Lower leg skin (tissue), 4 donors: ENCODE results near the gene LDLRAD3. TPM values are rescaled to one million over a fixed set of nuclear protein-coding genes. Genes with fewer than 3 reads are reported as not detected.

Experiments
- DNase-seq, 2 donors: peaks; one replicate each; pipeline ENCODE4 v3.0.0-alpha.2; 2019; ENCODE audit warnings: low spot score in 2 of 2
- H3K4me3 ChIP-seq: fragments of 200-600 bp; sonication (generic); 2 replicates; pipeline ENCODE4 v1.5.1; 2017; ENCODE audit warnings: mild to moderate bottlenecking, low read depth; ENCODE audit not compliant: poor library complexity, severe bottlenecking
- POLR2A ChIP-seq, 2 donors: fragments of 450-650 bp; IDR thresholded peaks; one replicate each; pipeline ENCODE4 v1.6.1; 2016 to 2017; ENCODE audit warnings: antibody characterized with exemption in 2 of 2, mild to moderate bottlenecking in 1 of 2, moderate library complexity in 1 of 2
- WGBS, 2 donors: methylation state at CpG; one replicate each; pipeline ENCODE4 v1.1.5; 2018; 5-methylcytosine and 5-hydroxymethylcytosine counted together
- intact Hi-C: fragments of 100-400 bp; cut with DNase I; formaldehyde crosslinking; loops from one replicate; pipeline ENCODE4 v1.15.0; 2023; ENCODE audit warnings: low total_unique reads
- total RNA-seq, 4 donors: library from RNA; depleted of rRNA; stranded (reverse); fragments of >200 nt; gene quantifications; one replicate each; pipeline ENCODE4 v1.1.0, GENCODE V29; 2016
- TF ChIP-seq, protein P1 (sequence below), 3 donors: fragments of 450-650 bp; IDR thresholded peaks; one replicate each; pipeline ENCODE4 v1.5.1; 2016; ENCODE audit warnings: antibody characterized with exemption in 3 of 3, mild to moderate bottlenecking in 3 of 3, moderate library complexity in 2 of 3

Gene LDLRAD3
- total RNA-seq, 4 donors from 2014 or later = 18.6 to 42.6 (median 25.5) TPM

GRCh38 chr11:36201411-36201810 lies 257.5 kb downstream of the LDLRAD3 start:
- no peak for DNase-seq
- no peak overlapping the region for H3K4me3 ChIP-seq
- intact Hi-C loops = no loop called here
- 90 to 93% methylated on average over 3 of the region's 3 CpGs for WGBS, 2 donors
- no peak for TF ChIP-seq POLR2A (IDR thresholded peaks at IDR 0.05)
- TF ChIP-seq, protein P1, sequence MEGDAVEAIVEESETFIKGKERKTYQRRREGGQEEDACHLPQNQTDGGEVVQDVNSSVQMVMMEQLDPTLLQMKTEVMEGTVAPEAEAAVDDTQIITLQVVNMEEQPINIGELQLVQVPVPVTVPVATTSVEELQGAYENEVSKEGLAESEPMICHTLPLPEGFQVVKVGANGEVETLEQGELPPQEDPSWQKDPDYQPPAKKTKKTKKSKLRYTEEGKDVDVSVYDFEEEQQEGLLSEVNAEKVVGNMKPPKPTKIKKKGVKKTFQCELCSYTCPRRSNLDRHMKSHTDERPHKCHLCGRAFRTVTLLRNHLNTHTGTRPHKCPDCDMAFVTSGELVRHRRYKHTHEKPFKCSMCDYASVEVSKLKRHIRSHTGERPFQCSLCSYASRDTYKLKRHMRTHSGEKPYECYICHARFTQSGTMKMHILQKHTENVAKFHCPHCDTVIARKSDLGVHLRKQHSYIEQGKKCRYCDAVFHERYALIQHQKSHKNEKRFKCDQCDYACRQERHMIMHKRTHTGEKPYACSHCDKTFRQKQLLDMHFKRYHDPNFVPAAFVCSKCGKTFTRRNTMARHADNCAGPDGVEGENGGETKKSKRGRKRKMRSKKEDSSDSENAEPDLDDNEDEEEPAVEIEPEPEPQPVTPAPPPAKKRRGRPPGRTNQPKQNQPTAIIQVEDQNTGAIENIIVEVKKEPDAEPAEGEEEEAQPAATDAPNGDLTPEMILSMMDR (IDR thresholded peaks at IDR 0.05) = no peak

GRCh38 chr11:36205536-36205935 lies 261.7 kb downstream of the LDLRAD3 start:
- TF ChIP-seq, protein P1 (IDR thresholded peaks at IDR 0.05) = no peak
- TF ChIP-seq POLR2A (IDR thresholded peaks at IDR 0.05) = no peak
- 92 to 95% methylated on average over 3 of the region's 3 CpGs for WGBS, 2 donors
- no peak for DNase-seq
- no peak overlapping the region for H3K4me3 ChIP-seq
- intact Hi-C loops = no loop called here

GRCh38 chr11:36210529-36210928 lies 266.7 kb downstream of the LDLRAD3 start:
- intact Hi-C loops = no loop called here
- no peak for TF ChIP-seq POLR2A (IDR thresholded peaks at IDR 0.05)
- TF ChIP-seq, protein P1 (IDR thresholded peaks at IDR 0.05) = no peak
- 51 to 80% methylated on average over 2 of the region's 2 CpGs for WGBS, 2 donors
- no peak overlapping the region for H3K4me3 ChIP-seq
- DNase-seq = no peak

DNA sequence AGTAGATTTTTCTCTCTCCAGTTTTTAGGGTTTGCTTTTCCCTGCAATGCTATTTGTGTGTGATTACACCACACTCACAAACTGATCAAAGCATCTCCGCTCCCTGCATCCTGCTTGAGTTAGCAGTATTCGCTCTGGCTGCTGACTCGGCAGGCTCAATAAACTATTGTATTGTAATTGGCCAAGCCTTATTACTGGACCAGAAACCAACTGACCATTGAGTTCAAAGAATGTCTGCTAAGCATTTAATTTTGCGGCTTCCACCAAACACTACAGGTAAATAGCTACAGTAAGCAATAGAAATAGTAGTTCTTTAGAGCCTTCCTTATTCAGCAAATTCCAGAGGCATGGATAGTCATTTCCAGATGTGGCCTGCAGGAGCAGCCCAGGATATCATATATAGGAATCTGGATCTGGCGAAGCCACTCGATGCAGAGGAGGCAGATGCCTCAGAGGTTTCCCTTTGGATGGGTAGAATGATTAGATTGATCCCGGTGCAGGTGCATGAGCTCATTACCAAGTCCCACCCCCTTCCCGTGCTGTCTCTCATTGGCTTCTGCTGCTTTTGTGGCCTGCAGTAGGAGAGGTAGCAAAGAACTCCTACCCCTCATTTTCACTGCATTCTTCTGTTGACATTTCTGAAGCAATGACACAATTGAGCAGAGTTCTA lies 268.0 kb downstream of the LDLRAD3 start:
- intact Hi-C loops = no loop called here
- DNase-seq = no peak
- 84% methylated on average over 8 of the region's 8 CpGs for WGBS, 2 donors
- TF ChIP-seq POLR2A (IDR thresholded peaks at IDR 0.05) = no peak
- TF ChIP-seq, protein P1 (IDR thresholded peaks at IDR 0.05) = no peak
- H3K4me3 ChIP-seq = no peak overlapping the region

DNA sequence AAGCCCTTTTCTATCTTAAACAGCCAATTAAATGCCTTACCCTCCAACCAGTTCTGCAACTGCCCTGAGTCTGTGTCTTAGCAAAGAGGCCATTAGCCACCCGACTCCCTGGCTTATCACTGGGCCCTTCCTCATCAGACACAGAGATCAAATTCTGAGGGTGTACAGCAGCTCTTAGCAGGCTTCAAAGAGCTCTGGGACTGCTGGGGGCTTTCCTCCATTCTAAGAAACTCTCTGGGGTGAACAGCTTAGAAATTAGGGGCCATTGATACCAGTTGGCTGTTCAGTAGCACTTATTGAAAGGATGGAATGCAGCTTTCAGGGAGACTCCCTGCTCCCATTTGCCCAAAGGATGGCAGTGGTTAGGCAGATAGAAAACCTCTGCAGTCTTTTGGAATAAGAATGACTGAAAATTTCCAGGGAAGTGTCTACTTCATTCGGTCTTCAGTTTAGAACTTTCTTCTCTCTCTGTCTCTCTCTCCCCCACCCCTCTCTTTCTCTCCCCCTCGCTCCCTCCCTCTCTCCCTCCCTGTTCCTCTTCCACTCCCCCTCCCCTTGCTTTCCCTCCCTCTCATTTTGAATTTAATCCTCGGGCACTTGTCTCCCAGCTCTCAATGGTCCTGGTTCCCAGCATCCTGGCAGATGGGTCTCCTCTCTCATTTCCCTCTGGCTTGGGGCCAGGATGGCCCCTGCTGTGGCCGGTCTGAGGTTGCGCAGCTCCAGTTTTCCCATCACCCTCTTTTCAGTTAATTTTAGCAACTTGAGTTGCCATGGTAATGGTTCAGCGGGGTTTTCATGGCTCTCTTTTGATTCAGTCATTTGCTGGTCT lies 268.9 kb downstream of the LDLRAD3 start:
- H3K4me3 ChIP-seq = no peak overlapping the region
- WGBS, 2 donors = 83 to 84% methylated on average over 7 of the region's 7 CpGs
- TF ChIP-seq POLR2A (IDR thresholded peaks at IDR 0.05) = no peak
- TF ChIP-seq, protein P1 (IDR thresholded peaks at IDR 0.05) = no peak
- no peak for DNase-seq
- intact Hi-C loops = no loop called here
